IMR-90 (cell line): ENCODE results near the gene UNC5A.

Source experiments
- CEBPB ChIP-seq: IDR thresholded peaks from 2 replicates; pipeline ENCODE4 v1.6.1; 2012; ENCODE audit warnings: low read depth, low read length, improper control_type of control experiment
- CHD1 ChIP-seq: IDR thresholded peaks from 2 replicates; pipeline ENCODE4 v1.6.1; 2012; ENCODE audit warnings: low read depth, low read length, improper control_type of control experiment
- MAFK ChIP-seq: IDR thresholded peaks from 2 replicates; pipeline ENCODE4 v1.6.1; 2012; ENCODE audit warnings: low read depth, low read length, improper control_type of control experiment
- MAZ ChIP-seq: IDR thresholded peaks from 2 replicates; pipeline ENCODE4 v1.6.1; 2012; ENCODE audit warnings: low read depth, mild to moderate bottlenecking, low read length, improper control_type of control experiment, moderate library complexity, borderline replicate concordance
- MXI1 ChIP-seq: IDR thresholded peaks from 2 replicates; pipeline ENCODE4 v1.6.1; 2012; ENCODE audit warnings: low read depth, mild to moderate bottlenecking, low read length, moderate library complexity, borderline replicate concordance
- NFE2L2 ChIP-seq: fragments of 150-350 bp; IDR thresholded peaks from 2 replicates; pipeline ENCODE4 v1.6.1; 2016; ENCODE audit warnings: low read depth, mild to moderate bottlenecking, low read length
- POLR2A ChIP-seq: IDR thresholded peaks from 2 replicates; pipeline ENCODE4 v1.6.1; 2012; ENCODE audit warnings: mild to moderate bottlenecking, low read depth, low read length
- RAD21 ChIP-seq: IDR thresholded peaks from 2 replicates; pipeline ENCODE4 v1.6.1; 2012; ENCODE audit warnings: low read length, improper control_type of control experiment
- SMC3 ChIP-seq: fragments of 150-350 bp; IDR thresholded peaks from 2 replicates; pipeline ENCODE4 v1.6.1; 2016; ENCODE audit warnings: low read depth, mild to moderate bottlenecking, antibody characterized with exemption, low read length, moderate library complexity
- TF ChIP-seq, protein P1 (sequence below): conservative IDR thresholded peaks from 2 replicates; pipeline ENCODE4 v1.5.1; 2012; ENCODE audit warnings: mild to moderate bottlenecking, low read depth, low read length, improper control_type of control experiment

DNA sequence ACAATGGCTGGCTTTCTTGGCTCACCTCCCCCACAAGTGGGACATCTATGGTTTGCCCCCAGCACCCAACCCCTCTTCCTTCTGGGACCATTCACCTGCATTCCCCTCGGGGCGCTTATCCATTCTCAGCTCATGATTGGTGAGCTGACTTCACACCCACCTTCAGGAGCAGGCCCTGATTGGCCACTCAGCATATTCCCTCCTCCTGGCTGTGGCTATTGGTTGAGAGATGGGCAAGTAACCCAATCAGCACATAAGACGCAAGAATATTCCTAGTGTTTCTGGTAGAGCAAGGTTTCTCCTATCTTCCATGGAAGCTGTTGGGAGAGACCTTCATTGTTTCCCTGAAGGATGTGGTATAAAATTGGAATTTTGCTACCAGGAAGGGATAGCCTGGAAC, 22.7 kb upstream of the UNC5A start:
- TF ChIP-seq, protein P1, sequence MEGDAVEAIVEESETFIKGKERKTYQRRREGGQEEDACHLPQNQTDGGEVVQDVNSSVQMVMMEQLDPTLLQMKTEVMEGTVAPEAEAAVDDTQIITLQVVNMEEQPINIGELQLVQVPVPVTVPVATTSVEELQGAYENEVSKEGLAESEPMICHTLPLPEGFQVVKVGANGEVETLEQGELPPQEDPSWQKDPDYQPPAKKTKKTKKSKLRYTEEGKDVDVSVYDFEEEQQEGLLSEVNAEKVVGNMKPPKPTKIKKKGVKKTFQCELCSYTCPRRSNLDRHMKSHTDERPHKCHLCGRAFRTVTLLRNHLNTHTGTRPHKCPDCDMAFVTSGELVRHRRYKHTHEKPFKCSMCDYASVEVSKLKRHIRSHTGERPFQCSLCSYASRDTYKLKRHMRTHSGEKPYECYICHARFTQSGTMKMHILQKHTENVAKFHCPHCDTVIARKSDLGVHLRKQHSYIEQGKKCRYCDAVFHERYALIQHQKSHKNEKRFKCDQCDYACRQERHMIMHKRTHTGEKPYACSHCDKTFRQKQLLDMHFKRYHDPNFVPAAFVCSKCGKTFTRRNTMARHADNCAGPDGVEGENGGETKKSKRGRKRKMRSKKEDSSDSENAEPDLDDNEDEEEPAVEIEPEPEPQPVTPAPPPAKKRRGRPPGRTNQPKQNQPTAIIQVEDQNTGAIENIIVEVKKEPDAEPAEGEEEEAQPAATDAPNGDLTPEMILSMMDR: no peak
- TF ChIP-seq SMC3: no peak
- no peak for TF ChIP-seq POLR2A
- no peak for TF ChIP-seq MAFK
- TF ChIP-seq CEBPB: no peak
- no peak for TF ChIP-seq MXI1
- TF ChIP-seq MAZ: no peak
- TF ChIP-seq CHD1: no peak
- no peak for TF ChIP-seq RAD21
- TF ChIP-seq NFE2L2: no peak
